ENCODE data around the gene RPE.

DNA sequence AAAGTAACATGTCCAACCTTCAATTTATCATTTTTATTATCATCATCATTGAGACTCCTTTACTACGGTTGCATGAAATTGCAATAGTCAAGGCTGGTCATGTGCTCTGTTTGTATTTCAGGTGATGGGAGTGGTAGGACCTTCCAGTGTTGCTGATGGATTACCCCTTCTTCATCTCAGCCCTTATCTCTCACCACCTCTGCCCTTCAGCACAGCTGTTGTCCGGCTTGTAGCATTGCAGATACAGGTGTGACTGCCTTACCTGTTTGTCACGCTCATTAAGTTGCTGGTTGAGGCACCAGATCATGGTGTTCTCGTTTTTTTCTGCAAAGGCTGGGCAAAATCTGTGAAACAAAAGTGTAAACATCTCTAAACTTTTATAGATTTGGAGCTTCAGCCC is 31.7 kb upstream of the RPE start:
- TF ChIP-seq REST (IDR thresholded peaks at IDR 0.05; ENCODE audit: low read depth) (no peak), TEAD4 (IDR thresholded peaks at IDR 0.05) (no peak), CREB1 (IDR thresholded peaks at IDR 0.05; ENCODE audit: low read depth) (no peak), FOXM1 (IDR thresholded peaks at IDR 0.05; ENCODE audit: borderline replicate concordance, low read depth) (no peak), YY1 (IDR thresholded peaks at IDR 0.05; ENCODE audit: low read depth) (no peak), EP300 (IDR thresholded peaks at IDR 0.05; ENCODE audit: borderline replicate concordance) (no peak), RAD21 (IDR thresholded peaks at IDR 0.05; ENCODE audit: low read depth) (no peak), EGR1 (IDR thresholded peaks at IDR 0.05) (no peak), ZBTB7A (IDR thresholded peaks at IDR 0.05; ENCODE audit: low read depth) (no peak), CEBPB (IDR thresholded peaks at IDR 0.05) (no peak), TAF1 (IDR thresholded peaks at IDR 0.05; ENCODE audit: low read depth) (no peak)
- TF ChIP-seq, protein P1, sequence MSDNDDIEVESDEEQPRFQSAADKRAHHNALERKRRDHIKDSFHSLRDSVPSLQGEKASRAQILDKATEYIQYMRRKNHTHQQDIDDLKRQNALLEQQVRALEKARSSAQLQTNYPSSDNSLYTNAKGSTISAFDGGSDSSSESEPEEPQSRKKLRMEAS (IDR thresholded peaks at IDR 0.05), result no peak
- TF ChIP-seq, protein P2, sequence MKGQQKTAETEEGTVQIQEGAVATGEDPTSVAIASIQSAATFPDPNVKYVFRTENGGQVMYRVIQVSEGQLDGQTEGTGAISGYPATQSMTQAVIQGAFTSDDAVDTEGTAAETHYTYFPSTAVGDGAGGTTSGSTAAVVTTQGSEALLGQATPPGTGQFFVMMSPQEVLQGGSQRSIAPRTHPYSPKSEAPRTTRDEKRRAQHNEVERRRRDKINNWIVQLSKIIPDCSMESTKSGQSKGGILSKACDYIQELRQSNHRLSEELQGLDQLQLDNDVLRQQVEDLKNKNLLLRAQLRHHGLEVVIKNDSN (IDR thresholded peaks at IDR 0.05), result no peak

All from Ishikawa (cell line).